GM12891 (cell line): Measurements from ENCODE around the gene RRAGD. TPM values are rescaled to one million over a fixed set of nuclear protein-coding genes. Genes with fewer than 3 reads are reported as not detected.

Experiments used
- DNase-seq: peaks from one replicate; pipeline ENCODE4 v3.0.0; 2011; ENCODE audit warnings: low spot score; ENCODE audit not compliant: insufficient read length
- FAIRE-seq: peaks from 2 replicates; lab custom pipeline; 2011; peaks lifted over from hg19 to GRCh38; lab: Jason Lieb, UNC
- PAX5 ChIP-seq: IDR thresholded peaks from 2 replicates; pipeline ENCODE4 v1.6.1; 2011; ENCODE audit warnings: low read length, moderate library complexity, mild to moderate bottlenecking; ENCODE audit not compliant: insufficient read depth, severe bottlenecking
- POLR2A ChIP-seq: IDR thresholded peaks from 2 replicates; pipeline ENCODE4 v1.6.1; 2011; ENCODE audit warnings: low read depth, low read length, control low read depth
- POLR2AphosphoS5 ChIP-seq: IDR thresholded peaks from 2 replicates; pipeline ENCODE4 v1.6.1; 2011; ENCODE audit warnings: low read depth, low read length, control low read depth
- POU2F2 ChIP-seq: IDR thresholded peaks from 2 replicates; pipeline ENCODE4 v1.6.1; 2011; ENCODE audit warnings: low read depth, mild to moderate bottlenecking, control low read depth, low read length, moderate library complexity
- SPI1 ChIP-seq: IDR thresholded peaks from 2 replicates; pipeline ENCODE4 v1.6.1; 2011; ENCODE audit warnings: low read depth, low read length, control low read depth
- TAF1 ChIP-seq: IDR thresholded peaks from 2 replicates; pipeline ENCODE4 v1.6.1; 2011; ENCODE audit warnings: low read depth, low read length, control low read depth
- polyA plus RNA-seq: library from polyadenylated mRNA; unstranded; fragments of >200 nt; gene quantifications from one replicate; pipeline ENCODE4 v1.2.1, GENCODE V29; 2012; ENCODE audit warnings: low read depth, missing spikeins, inconsistent platforms; ENCODE audit not compliant: missing spikeins

The RRAGD gene
- 12.7 TPM for polyA plus RNA-seq

DNA sequence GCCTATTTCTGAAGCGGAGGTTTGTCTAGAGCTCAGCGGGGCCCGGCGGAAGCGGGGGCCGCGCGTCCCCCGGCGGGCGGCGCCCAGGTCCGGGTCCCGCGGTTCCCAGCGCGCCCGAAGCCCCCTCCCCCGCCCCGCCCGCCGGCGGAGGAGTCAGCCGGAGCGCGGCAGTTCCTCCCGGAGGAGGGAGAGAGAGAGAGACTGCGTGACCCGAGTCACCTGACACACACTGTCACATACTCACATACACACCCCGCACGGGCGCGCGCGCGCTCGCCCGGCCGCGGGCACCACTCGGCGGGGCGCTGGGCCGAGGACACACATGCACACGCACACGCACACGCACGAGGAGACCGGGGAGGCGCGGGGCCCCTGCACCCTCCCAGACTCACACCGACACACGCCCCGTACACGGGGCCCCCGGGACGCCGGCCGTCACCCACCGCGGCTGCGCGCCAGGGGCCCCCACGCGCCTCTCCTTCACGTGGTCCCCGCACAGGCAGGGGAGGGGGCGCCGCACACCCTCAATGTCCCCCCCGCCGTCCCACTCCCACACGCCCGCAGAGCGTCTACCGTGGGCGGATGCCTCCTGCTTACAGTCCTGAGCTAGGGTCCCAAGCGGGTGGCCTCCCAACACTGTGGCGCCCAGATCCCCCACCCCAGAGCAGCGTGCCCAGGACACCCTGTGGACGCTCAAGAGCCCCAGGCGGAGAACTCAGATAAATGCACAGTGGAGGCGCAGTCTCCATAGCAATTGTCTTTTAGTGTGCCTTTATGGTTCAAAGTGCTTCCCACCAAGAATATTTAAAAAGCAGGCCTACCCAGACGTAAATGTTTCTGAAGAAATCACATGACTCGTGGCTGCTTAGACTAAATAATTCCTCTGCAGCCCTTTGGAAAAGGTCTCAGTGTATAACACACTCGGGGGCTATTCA is at the start of gene RRAGD:
TSS of gene RRAGD (minus strand) at position 203 of the 935 bp plus-strand sequence. CDS start 280 bp downstream, outside the sequence.
- FAIRE-seq (peak; percentile 98), DNase-seq (peak; percentile 73)
- TF ChIP-seq POLR2A (no peak), SPI1 (no peak; the same call in 1 of the 2 replicates)

GRCh38 chr6:89460713-89461112 is 48.6 kb upstream of the RRAGD start:
- TF ChIP-seq TAF1 (no peak), POLR2A (no peak)
- no peak for DNase-seq
- no peak for FAIRE-seq

DNA sequence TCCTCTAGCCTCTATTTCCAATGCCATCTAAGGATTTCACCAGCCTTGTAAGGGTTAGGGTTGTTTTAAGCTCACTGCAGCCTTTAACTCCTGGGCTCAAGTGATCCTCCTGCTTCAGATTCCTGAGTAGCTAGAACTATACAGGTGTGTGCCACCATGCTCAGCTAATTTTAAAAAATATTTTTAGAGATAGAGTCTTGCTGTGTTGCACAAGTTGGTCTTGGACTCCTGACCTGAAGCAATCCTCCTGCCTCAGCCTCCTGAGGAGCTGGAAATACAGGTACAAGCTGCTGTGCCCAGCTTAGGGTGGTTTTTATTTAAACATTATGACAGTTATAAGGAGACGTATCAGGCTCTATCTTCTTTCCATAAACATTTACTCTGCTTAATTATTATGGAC is 47.4 kb upstream of the RRAGD start:
- DNase-seq (no peak), FAIRE-seq (no peak)
- TF ChIP-seq POLR2A (no peak), POU2F2 (no peak), POLR2AphosphoS5 (no peak), PAX5 (no peak)

DNA sequence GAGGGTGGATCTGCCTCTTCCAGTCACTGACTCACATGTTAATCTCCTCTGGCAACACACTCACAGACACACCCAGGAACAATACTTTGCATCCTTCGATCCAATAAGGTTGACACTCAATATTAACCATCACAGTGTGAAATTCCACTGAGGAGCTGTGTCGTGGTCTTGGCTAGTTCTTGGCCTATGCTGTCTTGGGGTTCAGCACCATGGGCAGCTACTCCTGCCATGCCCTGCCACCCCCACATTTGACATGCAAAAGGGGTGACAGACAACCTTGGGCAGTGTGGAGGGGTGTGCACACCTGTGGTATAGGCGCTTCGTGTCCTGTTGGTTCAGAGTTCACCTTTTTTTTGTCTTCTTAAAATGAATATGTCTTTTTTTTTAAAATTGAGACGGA is 46.6 kb upstream of the RRAGD start:
- no peak for FAIRE-seq
- TF ChIP-seq POU2F2 (no peak), SPI1 (no peak), POLR2AphosphoS5 (no peak), TAF1 (no peak), PAX5 (no peak), POLR2A (no peak)
- no peak for DNase-seq

DNA sequence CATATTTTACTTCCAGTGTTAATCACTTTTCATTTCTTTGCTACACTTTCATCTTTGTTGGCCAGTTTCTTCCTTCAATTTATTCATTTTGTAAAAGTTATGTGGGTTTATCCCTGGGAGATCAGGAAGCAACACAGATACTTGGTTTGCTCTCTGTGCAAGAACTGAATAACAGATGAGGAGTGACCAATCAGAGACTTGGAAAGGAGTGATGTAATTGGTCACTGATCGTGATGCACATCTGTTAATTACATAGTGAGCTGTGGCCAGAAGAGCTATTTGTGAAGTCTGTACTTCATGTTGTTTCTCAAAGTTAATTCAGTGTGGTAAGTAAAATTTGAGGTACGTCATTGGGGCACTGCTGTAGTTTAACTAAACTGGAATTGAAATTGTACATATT is 42.2 kb upstream of the RRAGD start:
- DNase-seq (no peak), FAIRE-seq (no peak)
- TF ChIP-seq POU2F2, result no peak
- TF ChIP-seq POLR2AphosphoS5, result no peak
- no peak for TF ChIP-seq PAX5
- no peak for TF ChIP-seq TAF1
- TF ChIP-seq POLR2A, result no peak
- no peak for TF ChIP-seq SPI1

DNA sequence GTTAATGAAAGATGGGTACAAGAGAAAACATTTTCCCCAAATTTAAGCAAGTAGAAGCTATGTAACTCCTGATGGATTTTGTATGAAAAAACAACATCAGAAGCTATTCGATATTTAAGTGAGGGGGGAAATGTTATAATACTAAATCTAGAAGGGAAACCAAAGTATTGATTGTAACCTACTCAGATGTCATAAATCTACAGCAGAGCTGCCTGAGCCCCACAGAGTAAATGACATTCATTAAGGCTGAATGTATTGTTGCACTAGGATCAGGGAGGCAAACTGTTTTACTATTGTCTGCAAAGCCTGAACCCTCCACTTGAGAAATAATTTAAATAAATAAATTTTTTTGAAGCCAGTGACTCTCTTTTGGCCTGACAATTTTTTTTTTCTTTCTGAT is 40.2 kb upstream of the RRAGD start:
- FAIRE-seq, result no peak
- TF ChIP-seq TAF1, result no peak
- no peak for TF ChIP-seq PAX5
- no peak for TF ChIP-seq POU2F2
- no peak for TF ChIP-seq SPI1
- TF ChIP-seq POLR2AphosphoS5, result no peak
- TF ChIP-seq POLR2A, result no peak
- no peak for DNase-seq

DNA sequence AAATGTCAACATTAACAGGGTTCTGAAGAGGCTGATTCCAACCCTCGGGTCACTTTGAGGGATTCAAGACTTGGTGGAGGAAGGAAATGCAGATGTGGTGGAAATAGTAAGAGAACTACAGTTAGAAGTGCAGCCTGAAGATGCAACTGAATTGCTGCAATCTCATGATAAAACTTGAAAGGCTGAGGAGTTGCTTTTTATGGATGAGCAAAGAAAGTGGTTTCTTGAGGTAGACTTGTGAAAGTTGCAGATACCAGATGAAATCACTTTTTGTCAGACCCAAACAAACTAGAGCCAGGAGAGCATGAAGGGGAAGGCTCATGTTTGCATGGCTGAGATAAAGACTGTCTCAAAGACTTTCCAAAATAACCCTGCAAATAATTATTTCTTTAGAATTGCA is 37.1 kb upstream of the RRAGD start:
- no peak for TF ChIP-seq TAF1
- no peak for TF ChIP-seq POU2F2
- no peak for TF ChIP-seq PAX5
- TF ChIP-seq POLR2AphosphoS5, result no peak
- TF ChIP-seq SPI1, result no peak
- no peak for TF ChIP-seq POLR2A
- DNase-seq, result no peak

GRCh38 chr6:89443658-89444057 is 31.6 kb upstream of the RRAGD start:
- FAIRE-seq (no peak), DNase-seq (no peak)
- no peak for TF ChIP-seq POU2F2
- TF ChIP-seq SPI1, result no peak
- TF ChIP-seq TAF1, result no peak
- no peak for TF ChIP-seq POLR2A
- no peak for TF ChIP-seq PAX5
- TF ChIP-seq POLR2AphosphoS5, result no peak

More for the DNA sequence above, 37.1 kb upstream of the RRAGD start:
- no peak for FAIRE-seq

- TF ChIP-seq PAX5 (no peak), POLR2A (no peak), POLR2AphosphoS5 (no peak), TAF1 (no peak), POU2F2 (no peak), SPI1 (no peak)
- DNase-seq, result no peak
- no peak for FAIRE-seq
Measured at GRCh38 chr6:89440200-89440599, 28.1 kb upstream of the RRAGD start.

- FAIRE-seq (no peak), DNase-seq (no peak)
- TF ChIP-seq POU2F2 (no peak), POLR2A (no peak), PAX5 (no peak), TAF1 (no peak), POLR2AphosphoS5 (no peak), SPI1 (no peak)
Measured at GRCh38 chr6:89439014-89439413, 26.9 kb upstream of the RRAGD start.
